ENCODE results near the gene C6orf118.

GRCh38 chr6:165298402-165298801 lies 11.0 kb downstream of the C6orf118 start:
- TF ChIP-seq CREB1 (IDR thresholded peaks at IDR 0.05; ENCODE audit: low read depth) (no peak), MAX (IDR thresholded peaks at IDR 0.05) (no peak), EP300 (IDR thresholded peaks at IDR 0.05; ENCODE audit: borderline replicate concordance) (no peak), REST (IDR thresholded peaks at IDR 0.05; ENCODE audit: low read depth) (no peak), USF1 (IDR thresholded peaks at IDR 0.05) (no peak)

All from Ishikawa (cell line).